HepG2 (cell line): ENCODE data around the gene NYAP1. TPM values are rescaled to one million over a fixed set of nuclear protein-coding genes. Genes with fewer than 3 reads are reported as not detected.
A peak's percentile ranks its signal among the peaks of the same experiment; 100 is the strongest.

Source experiments
- ARID2 ChIP-seq: sonication (generic); formaldehyde crosslinking; IDR thresholded peaks from 2 replicates; pipeline ENCODE4 v1.8.1; 2022; ENCODE audit warnings: mild to moderate bottlenecking, missing genetic modification reagents, borderline replicate concordance
- ARNTL ChIP-seq: sonication (generic); formaldehyde crosslinking; IDR thresholded peaks from 2 replicates; pipeline ENCODE4 v1.4.0; 2020; ENCODE audit warnings: mild to moderate bottlenecking, missing genetic modification reagents
- FIP1L1 ChIP-seq: fragments of 200-400 bp; formaldehyde crosslinking; IDR thresholded peaks from 2 replicates; pipeline ENCODE4 v1.6.1; 2018; ENCODE audit warnings: low read depth, mild to moderate bottlenecking, low read length, moderate library complexity, borderline replicate concordance; ENCODE audit not compliant: insufficient read depth
- GATAD2A ChIP-seq: IDR thresholded peaks from 2 replicates; pipeline ENCODE4 v1.6.1; 2016
- HNRNPL ChIP-seq: fragments of 200-400 bp; formaldehyde crosslinking; IDR thresholded peaks from 2 replicates; pipeline ENCODE4 v1.6.1; 2017; ENCODE audit warnings: mild to moderate bottlenecking, low read depth, low read length
- HNRNPLL ChIP-seq: fragments of 200-400 bp; formaldehyde crosslinking; IDR thresholded peaks from 2 replicates; pipeline ENCODE4 v1.6.1; 2017; ENCODE audit warnings: mild to moderate bottlenecking, low read depth, low read length; ENCODE audit not compliant: poor library complexity, severe bottlenecking
- KDM5B ChIP-seq: sonication (generic); formaldehyde crosslinking; IDR thresholded peaks from 2 replicates; pipeline ENCODE4 v1.4.0; 2020; ENCODE audit warnings: missing genetic modification reagents, mild to moderate bottlenecking, borderline replicate concordance
- NFYC ChIP-seq: IDR thresholded peaks from 2 replicates; pipeline ENCODE4 v1.6.1; 2016; ENCODE audit warnings: missing genetic modification reagents, missing compliant biosample characterization
- PHF20 ChIP-seq: sonication (generic); formaldehyde crosslinking; IDR thresholded peaks from 2 replicates; pipeline ENCODE4 v1.5.0; 2020; ENCODE audit warnings: mild to moderate bottlenecking, missing genetic modification reagents
- SMAD9 ChIP-seq: sonication (generic); formaldehyde crosslinking; IDR thresholded peaks from 2 replicates; pipeline ENCODE4 v1.5.1; 2020; ENCODE audit warnings: mild to moderate bottlenecking, missing genetic modification reagents
- TSC22D2 ChIP-seq: sonication (generic); formaldehyde crosslinking; IDR thresholded peaks from 2 replicates; pipeline ENCODE4 v1.5.1; 2020; ENCODE audit warnings: missing genetic modification reagents, mild to moderate bottlenecking, borderline replicate concordance
- YEATS2 ChIP-seq: sonication (generic); formaldehyde crosslinking; IDR thresholded peaks from 2 replicates; pipeline ENCODE4 v1.4.0; 2020; ENCODE audit warnings: missing genetic modification reagents, borderline replicate concordance
- ZFP62 ChIP-seq: sonication (generic); formaldehyde crosslinking; IDR thresholded peaks from 2 replicates; pipeline ENCODE4 v1.4.0; 2020; ENCODE audit warnings: missing genetic modification reagents
- ZFP90 ChIP-seq: sonication (generic); formaldehyde crosslinking; IDR thresholded peaks from 2 replicates; pipeline ENCODE4 v1.8.0; 2022; ENCODE audit warnings: missing genetic modification reagents, mild to moderate bottlenecking, inconsistent platforms, borderline replicate concordance
- ZNF101 ChIP-seq: sonication (generic); formaldehyde crosslinking; IDR thresholded peaks from 2 replicates; pipeline ENCODE4 v1.4.0; 2020; ENCODE audit warnings: mild to moderate bottlenecking, low read depth, missing genetic modification reagents, borderline replicate concordance
- ZNF274 ChIP-seq: sonication (generic); formaldehyde crosslinking; IDR thresholded peaks from 2 replicates; pipeline ENCODE4 v1.5.1; 2020; ENCODE audit warnings: mild to moderate bottlenecking, missing genetic modification reagents
- ZNF460 ChIP-seq: sonication (generic); formaldehyde crosslinking; IDR thresholded peaks from 2 replicates; pipeline ENCODE4 v1.5.1; 2020; ENCODE audit warnings: missing genetic modification reagents, mild to moderate bottlenecking, borderline replicate concordance
- ZNF563 ChIP-seq: sonication (generic); formaldehyde crosslinking; IDR thresholded peaks from 2 replicates; pipeline ENCODE4 v1.8.0; 2022; ENCODE audit warnings: mild to moderate bottlenecking, moderate library complexity, missing genetic modification reagents
- ZNF614 ChIP-seq: IDR thresholded peaks from 2 replicates; pipeline ENCODE4 v1.6.1; 2018; ENCODE audit warnings: missing biosample characterization, missing genetic modification reagents, inconsistent platforms, borderline replicate concordance
- ZNF670 ChIP-seq: sonication (generic); formaldehyde crosslinking; IDR thresholded peaks from 2 replicates; pipeline ENCODE4 v1.8.0; 2022; ENCODE audit warnings: mild to moderate bottlenecking, missing genetic modification reagents, borderline replicate concordance
- ZNF720 ChIP-seq: sonication (generic); formaldehyde crosslinking; IDR thresholded peaks from 2 replicates; pipeline ENCODE4 v1.4.0; 2020; ENCODE audit warnings: missing genetic modification reagents
- polyA plus RNA-seq, 8 experiments: library from polyadenylated mRNA; depleted of rRNA in 3 of 8; stranded (reverse) in 7 of 8; unstranded in 1 of 8; fragments of >200 nt; fragmentation: Illumina TruSeq in 4 of 8; extraction: Trizol in 4 of 8; gene quantifications; 2 replicates each; pipeline versions ENCODE4 v1.2.1 to v1.2.3, GENCODE V29; 2011 to 2016; ENCODE audit warnings: low read depth in 4 of 8, missing spikeins in 1 of 8, mixed read lengths in 1 of 8; ENCODE audit not compliant: insufficient read depth in 1 of 8
- total RNA-seq, 5 experiments: library from RNA; depleted of rRNA; stranded (reverse); fragments of >200 nt; fragmentation: Illumina TruSeq; extraction: Trizol; gene quantifications; 2 replicates each; pipeline ENCODE4 v1.2.3, GENCODE V29; 2016; ENCODE audit warnings: low read depth in 1 of 5
- TF ChIP-seq, protein P1 (sequence below): sonication (generic); formaldehyde crosslinking; IDR thresholded peaks from 2 replicates; pipeline ENCODE4 v1.4.0; 2020; ENCODE audit warnings: missing genetic modification reagents
- TF ChIP-seq, protein P2 (sequence below): sonication (generic); formaldehyde crosslinking; IDR thresholded peaks from 2 replicates; pipeline ENCODE4 v1.8.0; 2022; ENCODE audit warnings: low read depth, missing genetic modification reagents

NYAP1 gene
- total and polyA plus RNA-seq, 2 of the 13 experiments (the other 11 are each of a cell fraction or from before 2014, with no cell fraction given): 0.15 to 0.46 TPM

DNA sequence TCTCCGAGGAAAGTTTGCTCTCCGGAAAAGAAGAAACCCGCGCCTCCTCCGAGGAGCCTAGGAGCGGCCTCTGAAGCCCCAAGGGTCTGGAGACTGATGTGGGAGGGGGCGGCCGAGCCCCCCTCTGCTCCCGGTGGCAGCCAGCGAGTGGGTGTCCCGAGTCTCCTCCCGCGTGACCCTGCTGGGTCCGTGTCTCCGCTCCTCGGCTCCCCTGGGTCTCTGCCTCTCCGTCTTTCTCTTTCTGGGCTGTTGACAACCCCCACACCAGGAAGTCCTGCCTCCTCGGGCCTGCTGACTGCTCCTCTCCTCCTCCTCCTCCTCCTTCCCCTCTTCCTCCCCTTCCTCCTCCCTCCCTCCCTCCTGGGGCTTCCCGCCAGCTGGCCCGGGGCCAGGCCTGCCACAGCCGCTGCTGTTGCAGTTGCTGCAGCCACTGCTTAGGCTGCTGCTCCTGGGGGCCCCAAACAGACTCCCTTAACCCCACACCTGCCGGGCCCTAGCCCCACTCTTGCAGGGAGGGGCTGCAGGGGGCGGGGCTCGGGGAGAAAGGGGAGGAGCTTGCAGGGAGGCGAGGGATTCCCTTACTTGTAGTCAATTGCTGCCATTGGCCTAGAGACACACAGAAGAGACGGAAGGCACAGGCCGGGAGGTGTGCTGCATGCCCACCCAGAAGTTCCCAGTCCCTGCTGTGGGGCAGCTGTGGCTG lies 4.6 kb upstream of the NYAP1 start, which contains the start of gene TSC22D4 (continued):
- TF ChIP-seq, protein P1, sequence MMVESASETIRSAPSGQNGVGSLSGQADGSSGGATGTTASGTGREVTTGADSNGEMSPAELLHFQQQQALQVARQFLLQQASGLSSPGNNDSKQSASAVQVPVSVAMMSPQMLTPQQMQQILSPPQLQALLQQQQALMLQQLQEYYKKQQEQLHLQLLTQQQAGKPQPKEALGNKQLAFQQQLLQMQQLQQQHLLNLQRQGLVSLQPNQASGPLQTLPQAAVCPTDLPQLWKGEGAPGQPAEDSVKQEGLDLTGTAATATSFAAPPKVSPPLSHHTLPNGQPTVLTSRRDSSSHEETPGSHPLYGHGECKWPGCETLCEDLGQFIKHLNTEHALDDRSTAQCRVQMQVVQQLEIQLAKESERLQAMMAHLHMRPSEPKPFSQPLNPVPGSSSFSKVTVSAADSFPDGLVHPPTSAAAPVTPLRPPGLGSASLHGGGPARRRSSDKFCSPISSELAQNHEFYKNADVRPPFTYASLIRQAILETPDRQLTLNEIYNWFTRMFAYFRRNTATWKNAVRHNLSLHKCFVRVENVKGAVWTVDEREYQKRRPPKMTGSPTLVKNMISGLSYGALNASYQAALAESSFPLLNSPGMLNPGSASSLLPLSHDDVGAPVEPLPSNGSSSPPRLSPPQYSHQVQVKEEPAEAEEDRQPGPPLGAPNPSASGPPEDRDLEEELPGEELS: peak; percentile 68
- no peak for TF ChIP-seq SMAD9 (CRISPR knock-in tag)
- TF ChIP-seq ARID2 (CRISPR knock-in tag): no peak
- no peak for TF ChIP-seq HNRNPLL
- no peak for TF ChIP-seq ZNF460 (CRISPR knock-in tag)
- TF ChIP-seq GATAD2A (CRISPR knock-in tag): peak; percentile 78
- TF ChIP-seq ZFP62 (CRISPR knock-in tag): no peak
- TF ChIP-seq ZNF563: 0 out of 2 replicates have a peak, but pooled peaks have one; percentile 9
- no peak for TF ChIP-seq ZNF101 (CRISPR knock-in tag)
- 0 out of 2 replicates have a peak, but pooled peaks have one; percentile 69 for TF ChIP-seq ZFP90 (CRISPR knock-in tag)
- TF ChIP-seq ARNTL (CRISPR knock-in tag): no peak
- peak; percentile 77 for TF ChIP-seq KDM5B (CRISPR knock-in tag)
- peak; percentile 23; the same call in 1 of the 2 replicates for TF ChIP-seq YEATS2 (CRISPR knock-in tag)
- peak; percentile 31; the same call in 1 of the 2 replicates for TF ChIP-seq PHF20 (CRISPR knock-in tag)
- TF ChIP-seq, protein P2, sequence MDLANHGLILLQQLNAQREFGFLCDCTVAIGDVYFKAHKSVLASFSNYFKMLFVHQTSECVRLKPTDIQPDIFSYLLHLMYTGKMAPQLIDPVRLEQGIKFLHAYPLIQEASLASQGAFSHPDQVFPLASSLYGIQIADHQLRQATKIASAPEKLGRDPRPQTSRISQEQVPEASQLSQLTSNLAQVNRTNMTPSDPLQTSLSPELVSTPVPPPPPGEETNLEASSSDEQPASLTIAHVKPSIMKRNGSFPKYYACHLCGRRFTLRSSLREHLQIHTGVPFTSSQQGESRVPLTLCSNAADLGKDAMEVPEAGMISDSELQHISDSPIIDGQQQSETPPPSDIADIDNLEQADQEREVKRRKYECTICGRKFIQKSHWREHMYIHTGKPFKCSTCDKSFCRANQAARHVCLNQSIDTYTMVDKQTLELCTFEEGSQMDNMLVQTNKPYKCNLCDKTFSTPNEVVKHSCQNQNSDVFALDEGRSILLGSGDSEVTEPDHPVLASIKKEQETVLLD: no peak
- TF ChIP-seq HNRNPL: no peak
- TF ChIP-seq FIP1L1: no peak
- TF ChIP-seq NFYC: no peak
- peak; percentile 62; the same call in 1 of the 2 replicates for TF ChIP-seq ZNF274 (CRISPR knock-in tag)
- no peak for TF ChIP-seq ZNF670 (CRISPR knock-in tag)
- TF ChIP-seq TSC22D2 (CRISPR knock-in tag): no peak
- TF ChIP-seq ZNF720 (CRISPR knock-in tag): no peak
- TF ChIP-seq ZNF614 (CRISPR knock-in tag): 0 out of 2 replicates have a peak, but pooled peaks have one; percentile 23
